ENCODE measurements around the gene PRKD3.

DNA sequence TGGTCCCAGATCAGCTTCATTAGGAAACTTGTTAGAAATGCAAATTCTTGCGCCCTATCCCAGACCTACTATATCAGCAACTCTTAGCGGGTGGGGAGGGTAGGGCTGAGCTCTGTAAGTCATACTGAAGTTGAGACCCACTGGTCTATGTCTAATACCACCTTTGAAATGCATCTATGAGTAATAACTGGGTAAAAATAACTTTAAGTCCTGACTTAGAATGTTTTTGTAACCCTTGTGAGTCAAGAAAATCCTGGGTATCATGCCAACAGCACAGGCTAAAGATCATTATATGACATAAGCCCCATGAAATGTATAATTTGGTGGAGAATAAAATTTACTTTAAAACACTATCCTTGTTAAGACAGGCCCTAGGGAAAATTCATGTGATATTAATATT lies 41.4 kb downstream of the PRKD3 start:
- TF ChIP-seq, protein P1, sequence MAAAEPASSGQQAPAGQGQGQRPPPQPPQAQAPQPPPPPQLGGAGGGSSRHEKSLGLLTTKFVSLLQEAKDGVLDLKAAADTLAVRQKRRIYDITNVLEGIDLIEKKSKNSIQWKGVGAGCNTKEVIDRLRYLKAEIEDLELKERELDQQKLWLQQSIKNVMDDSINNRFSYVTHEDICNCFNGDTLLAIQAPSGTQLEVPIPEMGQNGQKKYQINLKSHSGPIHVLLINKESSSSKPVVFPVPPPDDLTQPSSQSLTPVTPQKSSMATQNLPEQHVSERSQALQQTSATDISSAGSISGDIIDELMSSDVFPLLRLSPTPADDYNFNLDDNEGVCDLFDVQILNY (CRISPR knock-in tag; IDR thresholded peaks at IDR 0.05): no peak
- TF ChIP-seq, protein P2, sequence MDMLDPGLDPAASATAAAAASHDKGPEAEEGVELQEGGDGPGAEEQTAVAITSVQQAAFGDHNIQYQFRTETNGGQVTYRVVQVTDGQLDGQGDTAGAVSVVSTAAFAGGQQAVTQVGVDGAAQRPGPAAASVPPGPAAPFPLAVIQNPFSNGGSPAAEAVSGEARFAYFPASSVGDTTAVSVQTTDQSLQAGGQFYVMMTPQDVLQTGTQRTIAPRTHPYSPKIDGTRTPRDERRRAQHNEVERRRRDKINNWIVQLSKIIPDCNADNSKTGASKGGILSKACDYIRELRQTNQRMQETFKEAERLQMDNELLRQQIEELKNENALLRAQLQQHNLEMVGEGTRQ (CRISPR knock-in tag; IDR thresholded peaks at IDR 0.05): no peak
- TF ChIP-seq SP1 (CRISPR knock-in tag; conservative IDR thresholded peaks at IDR 0.05) (no peak), ZNF416 (CRISPR knock-in tag; IDR thresholded peaks at IDR 0.05) (no peak), TP53 (CRISPR knock-in tag; IDR thresholded peaks at IDR 0.05) (no peak), ETV6 (CRISPR knock-in tag; IDR thresholded peaks at IDR 0.05) (no peak), ZNF263 (CRISPR knock-in tag; IDR thresholded peaks at IDR 0.05; ENCODE audit: low read depth) (no peak)
- TF ChIP-seq, protein P3, sequence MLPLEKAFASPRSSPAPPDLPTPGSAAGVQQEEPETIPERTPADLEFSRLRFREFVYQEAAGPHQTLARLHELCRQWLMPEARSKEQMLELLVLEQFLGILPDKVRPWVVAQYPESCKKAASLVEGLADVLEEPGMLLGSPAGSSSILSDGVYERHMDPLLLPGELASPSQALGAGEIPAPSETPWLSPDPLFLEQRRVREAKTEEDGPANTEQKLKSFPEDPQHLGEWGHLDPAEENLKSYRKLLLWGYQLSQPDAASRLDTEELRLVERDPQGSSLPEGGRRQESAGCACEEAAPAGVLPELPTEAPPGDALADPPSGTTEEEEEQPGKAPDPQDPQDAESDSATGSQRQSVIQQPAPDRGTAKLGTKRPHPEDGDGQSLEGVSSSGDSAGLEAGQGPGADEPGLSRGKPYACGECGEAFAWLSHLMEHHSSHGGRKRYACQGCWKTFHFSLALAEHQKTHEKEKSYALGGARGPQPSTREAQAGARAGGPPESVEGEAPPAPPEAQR (CRISPR knock-in tag; IDR thresholded peaks at IDR 0.05): no peak
- TF ChIP-seq, protein P4, sequence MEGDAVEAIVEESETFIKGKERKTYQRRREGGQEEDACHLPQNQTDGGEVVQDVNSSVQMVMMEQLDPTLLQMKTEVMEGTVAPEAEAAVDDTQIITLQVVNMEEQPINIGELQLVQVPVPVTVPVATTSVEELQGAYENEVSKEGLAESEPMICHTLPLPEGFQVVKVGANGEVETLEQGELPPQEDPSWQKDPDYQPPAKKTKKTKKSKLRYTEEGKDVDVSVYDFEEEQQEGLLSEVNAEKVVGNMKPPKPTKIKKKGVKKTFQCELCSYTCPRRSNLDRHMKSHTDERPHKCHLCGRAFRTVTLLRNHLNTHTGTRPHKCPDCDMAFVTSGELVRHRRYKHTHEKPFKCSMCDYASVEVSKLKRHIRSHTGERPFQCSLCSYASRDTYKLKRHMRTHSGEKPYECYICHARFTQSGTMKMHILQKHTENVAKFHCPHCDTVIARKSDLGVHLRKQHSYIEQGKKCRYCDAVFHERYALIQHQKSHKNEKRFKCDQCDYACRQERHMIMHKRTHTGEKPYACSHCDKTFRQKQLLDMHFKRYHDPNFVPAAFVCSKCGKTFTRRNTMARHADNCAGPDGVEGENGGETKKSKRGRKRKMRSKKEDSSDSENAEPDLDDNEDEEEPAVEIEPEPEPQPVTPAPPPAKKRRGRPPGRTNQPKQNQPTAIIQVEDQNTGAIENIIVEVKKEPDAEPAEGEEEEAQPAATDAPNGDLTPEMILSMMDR (IDR thresholded peaks at IDR 0.05): no peak
- TF ChIP-seq, protein P5, sequence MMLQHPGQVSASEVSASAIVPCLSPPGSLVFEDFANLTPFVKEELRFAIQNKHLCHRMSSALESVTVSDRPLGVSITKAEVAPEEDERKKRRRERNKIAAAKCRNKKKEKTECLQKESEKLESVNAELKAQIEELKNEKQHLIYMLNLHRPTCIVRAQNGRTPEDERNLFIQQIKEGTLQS (CRISPR knock-in tag; conservative IDR thresholded peaks at IDR 0.05): no peak
